Fibroblast of skin of scalp (primary cell): ENCODE data around the gene CCDC24.

Source experiments
- DNase-seq: peaks from one replicate; pipeline ENCODE4 v3.0.0-alpha.2; 2013

Gene CCDC24

GRCh38 chr1:43963890-43964289 lies 27.5 kb upstream of the CCDC24 start:
- no peak for DNase-seq

GRCh38 chr1:43965316-43965715 lies 26.1 kb upstream of the CCDC24 start:
- DNase-seq, result no peak

- DNase-seq, result peak; percentile 31
Measured at GRCh38 chr1:43968348-43968948, 23.0 kb upstream of the CCDC24 start.

DNA sequence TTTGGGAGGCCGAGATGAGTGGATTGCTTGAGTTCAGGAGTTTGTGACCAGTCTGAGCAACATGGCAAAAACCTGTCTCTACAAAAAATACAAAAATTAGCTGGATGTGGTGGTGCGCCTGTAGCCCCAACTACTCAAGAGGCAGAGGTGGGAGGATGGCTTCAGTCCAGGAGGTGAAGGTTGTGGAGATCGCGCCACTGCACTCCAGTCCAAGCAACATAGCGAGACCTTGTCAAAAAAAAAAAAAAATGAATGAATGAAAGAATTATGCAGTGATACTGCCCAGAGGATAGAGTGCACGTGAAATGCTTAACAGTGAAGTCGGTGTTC lies 22.0 kb upstream of the CCDC24 start:
- no peak for DNase-seq

DNA sequence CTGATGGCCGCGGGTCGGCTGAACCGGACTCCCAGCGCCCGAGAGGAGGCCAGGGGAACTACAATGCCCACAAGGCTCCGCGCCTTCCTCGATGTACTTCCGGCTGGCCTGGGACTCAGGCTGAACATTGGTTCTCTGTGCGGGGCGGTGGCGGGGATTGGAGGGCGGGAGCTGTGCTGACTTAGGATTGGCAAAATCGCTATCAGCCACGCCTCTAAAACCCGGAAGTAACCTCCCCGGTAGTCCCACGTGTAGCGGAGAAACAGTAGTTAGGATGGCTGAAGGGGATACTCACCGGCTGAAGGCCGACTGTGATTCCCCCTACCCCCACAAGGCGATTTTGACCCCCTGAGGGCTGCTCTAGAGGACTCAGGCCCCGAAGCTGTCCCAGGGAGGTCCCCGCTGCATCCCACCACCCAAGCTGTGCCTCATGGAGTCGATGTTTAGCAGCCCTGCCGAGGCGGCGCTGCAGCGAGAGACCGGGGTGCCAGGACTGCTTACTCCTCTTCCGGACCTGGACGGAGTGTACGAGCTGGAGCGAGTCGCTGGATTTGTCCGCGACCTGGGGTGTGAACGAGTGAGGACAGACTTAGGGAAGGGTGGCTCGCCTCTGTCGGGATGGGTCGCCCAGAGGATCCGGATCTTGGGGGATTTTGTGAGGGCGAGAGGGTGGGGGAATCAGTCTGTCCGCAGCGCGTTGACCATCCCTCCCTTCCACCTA lies 21.5 kb upstream of the CCDC24 start, which contains the start of gene DPH2:
Gene DPH2, plus strand, starts transcription at position 265 of the 721 bp plus-strand sequence. Its CDS starts 166 bp downstream, at position 431.
- DNase-seq, result peak; percentile 97

DNA sequence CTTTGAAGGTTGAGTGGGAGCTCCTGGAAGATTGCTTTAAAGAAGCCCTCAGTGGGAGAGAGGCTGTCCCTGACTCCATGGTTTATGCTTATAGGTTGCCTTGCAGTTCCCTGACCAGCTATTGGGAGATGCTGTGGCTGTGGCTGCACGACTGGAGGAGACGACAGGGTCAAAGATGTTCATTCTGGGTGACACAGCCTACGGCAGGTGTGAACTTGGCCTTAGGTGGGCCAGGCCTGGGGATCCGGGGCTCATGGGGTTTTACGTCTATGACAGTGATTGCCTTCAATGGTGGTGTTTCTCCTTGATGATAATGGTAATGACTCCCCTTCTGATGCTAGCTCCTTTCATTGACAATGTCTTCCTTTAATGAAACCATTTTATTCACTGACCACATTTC lies 20.9 kb upstream of the CCDC24 start:
- DNase-seq, result no peak

- DNase-seq, result no peak
Measured at GRCh38 chr1:43970911-43971310, 20.5 kb upstream of the CCDC24 start.

- DNase-seq, result no peak
Measured at GRCh38 chr1:43971336-43971980, 19.9 kb upstream of the CCDC24 start.

GRCh38 chr1:43973981-43974442 lies 17.4 kb upstream of the CCDC24 start:
- no peak for DNase-seq

DNA sequence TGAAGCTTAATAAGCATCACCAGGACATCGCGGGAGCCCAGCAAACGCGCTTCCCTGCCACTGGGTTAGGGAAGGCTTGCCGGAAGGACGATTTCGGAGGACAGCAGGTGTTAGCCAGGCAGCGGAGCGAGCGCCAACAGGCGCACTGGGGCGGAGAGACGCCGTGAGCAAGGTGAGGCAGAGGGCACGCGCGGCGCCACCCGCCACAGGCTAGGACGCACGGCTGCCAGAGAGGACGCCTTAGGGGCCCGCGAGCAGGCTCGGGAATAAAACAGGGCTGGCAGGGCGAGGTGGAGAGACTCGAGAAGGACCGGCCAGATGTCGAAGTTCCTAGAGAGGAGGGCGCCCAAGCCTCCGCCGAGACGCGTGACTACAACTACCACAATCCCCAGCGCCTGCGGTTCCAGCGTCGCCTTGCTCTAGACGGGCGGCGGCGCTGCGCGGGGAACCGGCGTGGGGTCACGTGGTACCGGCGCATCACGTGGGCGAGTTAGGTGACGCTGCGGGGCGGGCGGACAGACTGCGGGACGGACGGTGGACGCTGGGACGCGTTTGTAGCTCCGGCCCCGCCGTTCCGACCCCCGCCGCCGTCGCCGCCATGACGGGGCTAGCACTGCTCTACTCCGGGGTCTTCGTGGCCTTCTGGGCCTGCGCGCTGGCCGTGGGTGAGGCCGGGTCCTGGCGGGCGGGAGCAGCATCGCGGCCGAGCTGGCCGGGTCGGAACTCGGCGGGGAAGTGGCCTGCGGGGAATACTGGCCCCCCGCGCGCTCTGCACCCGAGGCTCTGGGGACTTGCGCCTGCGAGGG lies 16.8 kb upstream of the CCDC24 start, which contains the start of gene ATP6V0B:
Gene ATP6V0B, plus strand, starts transcription at position 518 of the 806 bp plus-strand sequence. Its CDS starts 81 bp downstream, at position 599.
- peak; percentile 94 for DNase-seq

GRCh38 chr1:43975249-43975961 lies 16.0 kb upstream of the CCDC24 start:
- DNase-seq, result no peak

DNA sequence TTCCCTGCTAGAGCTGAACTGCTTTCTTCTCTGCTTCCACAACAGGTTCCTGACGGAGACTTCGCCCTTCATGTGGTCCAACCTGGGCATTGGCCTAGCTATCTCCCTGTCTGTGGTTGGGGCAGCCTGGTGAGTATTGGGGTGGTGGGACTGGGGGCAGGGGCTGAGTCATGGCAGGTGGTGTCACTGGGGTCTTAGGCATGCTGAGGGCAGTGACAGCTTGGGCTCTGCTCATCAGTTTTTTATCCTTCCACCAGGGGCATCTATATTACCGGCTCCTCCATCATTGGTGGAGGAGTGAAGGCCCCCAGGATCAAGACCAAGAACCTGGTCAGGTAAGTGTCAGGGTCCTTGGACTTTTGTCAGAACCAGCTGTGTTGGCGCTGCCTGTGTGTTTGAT lies 15.4 kb upstream of the CCDC24 start:
- no peak for DNase-seq

DNA sequence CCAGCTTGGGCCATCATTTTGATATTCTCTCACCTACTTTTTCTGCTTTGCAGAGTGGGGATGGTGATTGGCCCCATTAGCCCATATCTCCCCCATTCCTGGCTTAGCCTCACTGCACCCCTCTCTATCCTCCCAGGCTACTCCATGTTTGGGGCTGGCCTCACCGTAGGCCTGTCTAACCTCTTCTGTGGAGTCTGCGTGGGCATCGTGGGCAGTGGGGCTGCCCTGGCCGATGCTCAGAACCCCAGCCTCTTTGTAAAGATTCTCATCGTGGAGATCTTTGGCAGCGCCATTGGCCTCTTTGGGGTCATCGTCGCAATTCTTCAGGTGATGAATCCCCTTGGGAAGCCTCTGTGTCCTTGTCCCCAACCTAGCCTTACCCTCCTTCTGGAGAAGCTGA lies 14.5 kb upstream of the CCDC24 start:
- no peak for DNase-seq

DNA sequence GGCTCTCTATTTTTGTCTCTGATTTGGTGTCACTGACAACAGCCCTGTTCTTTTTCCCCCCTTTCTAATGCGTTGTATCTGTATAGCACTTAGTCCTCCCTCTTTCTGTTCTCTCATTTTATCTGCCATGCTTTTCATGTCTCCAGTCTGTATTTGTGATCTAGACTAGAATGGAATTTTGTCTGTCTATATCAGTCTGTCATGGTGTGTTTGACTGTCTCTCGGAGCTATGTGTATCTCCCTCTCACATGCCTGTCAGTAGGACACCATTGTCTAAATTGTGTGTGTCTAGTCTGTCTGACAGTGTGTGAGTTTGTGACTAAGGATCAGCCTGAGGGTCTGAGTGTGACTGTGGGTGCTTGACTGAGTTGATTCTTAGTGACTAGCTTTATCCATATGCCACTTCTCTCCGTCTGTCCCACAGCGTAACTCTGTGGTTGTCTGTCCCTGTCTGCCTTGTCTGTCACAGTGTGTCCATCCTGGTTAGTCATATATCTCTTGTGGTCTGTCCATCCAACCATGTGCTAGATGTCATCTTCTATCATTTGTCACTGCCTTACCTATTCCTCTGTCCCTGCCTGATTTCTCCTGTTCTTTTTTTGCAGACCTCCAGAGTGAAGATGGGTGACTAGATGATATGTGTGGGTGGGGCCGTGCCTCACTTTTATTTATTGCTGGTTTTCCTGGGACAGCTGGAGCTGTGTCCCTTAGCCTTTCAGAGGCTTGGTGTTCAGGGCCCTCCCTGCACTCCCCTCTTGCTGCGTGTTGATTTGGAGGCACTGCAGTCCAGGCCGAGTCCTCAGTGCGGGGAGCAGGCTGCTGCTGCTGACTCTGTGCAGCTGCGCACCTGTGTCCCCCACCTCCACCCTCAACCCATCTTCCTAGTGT lies 13.8 kb upstream of the CCDC24 start:
- no peak for DNase-seq

GRCh38 chr1:43978264-43978550 lies 13.2 kb upstream of the CCDC24 start:
- DNase-seq, result no peak

GRCh38 chr1:43978551-43979260 lies 12.7 kb upstream of the CCDC24 start, which contains the start of gene B4GALT2:
Gene B4GALT2, plus strand, starts transcription at chr1:43979210. Its CDS starts 1,951 bp downstream, at chr1:43981161.
- peak; percentile 53 for DNase-seq

- no peak for DNase-seq
Measured at GRCh38 chr1:43979261-43979527, 12.2 kb upstream of the CCDC24 start.

GRCh38 chr1:43979528-43980254 lies 11.7 kb upstream of the CCDC24 start:
- DNase-seq, result peak; percentile 73

DNA sequence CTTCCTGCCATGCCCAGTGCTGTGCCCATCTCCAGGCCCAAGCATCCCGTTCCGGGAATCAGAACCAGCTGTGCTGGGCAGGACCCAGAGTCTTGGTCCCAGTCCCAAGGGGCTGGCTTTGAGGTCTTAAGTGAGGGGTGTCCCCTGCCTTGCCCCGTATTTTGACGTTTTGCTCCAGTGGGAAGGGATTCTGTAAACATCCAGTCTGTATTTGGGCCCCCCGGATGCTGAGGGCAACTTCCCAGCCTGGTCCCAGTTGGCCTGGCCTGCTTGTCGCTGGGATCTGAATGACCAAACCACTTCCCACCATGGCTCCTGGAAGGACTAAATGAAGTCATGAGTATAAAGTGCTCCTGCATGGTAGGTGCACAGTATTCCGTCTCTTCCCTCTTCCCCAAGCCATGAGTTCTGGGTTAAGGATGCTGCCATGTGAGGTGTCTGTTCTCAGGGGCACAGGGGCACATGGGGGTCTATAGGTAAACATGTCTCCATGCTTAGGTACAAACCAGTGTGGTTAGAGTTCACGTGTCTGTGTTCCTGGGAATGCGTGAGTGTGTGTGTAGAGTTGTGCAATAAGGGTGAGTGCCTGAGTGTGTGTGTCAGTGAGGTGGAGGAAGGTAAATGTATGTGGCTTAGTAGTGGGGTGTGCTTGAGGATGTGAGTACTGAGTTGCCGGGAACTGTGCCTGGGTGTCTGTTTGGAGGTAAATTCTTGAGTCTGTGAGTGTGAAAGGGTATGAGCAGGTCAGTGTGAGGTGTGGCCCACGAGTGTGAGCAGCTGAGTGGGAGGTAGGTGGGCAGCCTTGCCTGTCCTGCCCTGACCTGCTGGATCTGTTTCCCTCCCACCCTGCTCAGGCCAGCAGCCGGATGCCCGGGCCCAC lies 10.9 kb upstream of the CCDC24 start:
- DNase-seq, result no peak
